K562 (cell line): Measurements from ENCODE around the gene UQCC5. TPM values are rescaled to one million over a fixed set of nuclear protein-coding genes. Genes with fewer than 3 reads are reported as not detected.

Source experiments
- AFF1 ChIP-seq, 2 experiments: fragments of 450-650 bp; IDR thresholded peaks; 2 replicates each; pipeline ENCODE4 v1.6.1; 2018; ENCODE audit warnings: mild to moderate bottlenecking in 2 of 2, low read depth in 1 of 2; ENCODE audit not compliant: partially characterized antibody in 2 of 2
- C11orf30 ChIP-seq: fragments of 450-650 bp; IDR thresholded peaks from 2 replicates; pipeline ENCODE4 v1.6.1; 2016; ENCODE audit warnings: low read depth, mild to moderate bottlenecking
- CREB5 ChIP-seq: fragments of 250-450 bp; sonication (Bioruptor Pico); IDR thresholded peaks from 2 replicates; pipeline ENCODE4 v1.5.0; 2020; ENCODE audit warnings: mild to moderate bottlenecking
- ELF2 ChIP-seq: fragments of 250-450 bp; sonication (Bioruptor Pico); IDR thresholded peaks from 2 replicates; pipeline ENCODE4 v1.5.0; 2021; ENCODE audit warnings: mild to moderate bottlenecking
- FOSL1 ChIP-seq: fragments of 200-800 bp; sonication (Bioruptor generic); conservative IDR thresholded peaks from 2 replicates; pipeline ENCODE4 v1.6.1; 2016; ENCODE audit warnings: missing genetic modification characterization, missing compliant biosample characterization
- HIVEP1 ChIP-seq: fragments of 250-450 bp; sonication (Bioruptor Pico); IDR thresholded peaks from 2 replicates; pipeline ENCODE4 v1.4.0; 2020; ENCODE audit warnings: mild to moderate bottlenecking
- IRF1 ChIP-seq: sonication (generic); formaldehyde crosslinking; IDR thresholded peaks from 2 replicates; pipeline ENCODE4 v1.8.0; 2022; ENCODE audit warnings: missing genetic modification reagents, mild to moderate bottlenecking, borderline replicate concordance
- MYNN ChIP-seq, 2 experiments: sonication (generic); formaldehyde crosslinking in 1 of 2; IDR thresholded peaks; 2 replicates each; pipeline versions ENCODE4 v1.5.0 to v1.6.1; 2016 to 2020; ENCODE audit warnings: antibody characterized with exemption in 1 of 2, missing genetic modification reagents in 1 of 2
- SIN3A ChIP-seq, 2 experiments: fragments of 150-350 bp in 1 of 2; IDR thresholded peaks; 2 replicates each; pipeline ENCODE4 v1.6.1; 2011 to 2016; ENCODE audit warnings: borderline replicate concordance in 2 of 2, low read depth in 2 of 2, low read length in 2 of 2, mild to moderate bottlenecking in 2 of 2, moderate library complexity in 2 of 2; ENCODE audit not compliant: control insufficient read depth in 1 of 2
- YBX1 ChIP-seq: fragments of 450-650 bp; IDR thresholded peaks from 2 replicates; pipeline ENCODE4 v1.7.1; 2016; ENCODE audit warnings: mild to moderate bottlenecking
- ZBTB11 ChIP-seq, 3 experiments: fragments of 200-800 bp in 1 of 3; fragments of 250-450 bp in 1 of 3; fragments of 450-650 bp in 1 of 3; sonication (Bioruptor Pico) in 1 of 3; sonication (Bioruptor generic) in 1 of 3; formaldehyde crosslinking in 1 of 3; IDR thresholded peaks; 2 replicates each; pipeline versions ENCODE4 v1.6.1 to v1.8.0; 2016 to 2022; ENCODE audit warnings: mild to moderate bottlenecking in 2 of 3, missing genetic modification characterization in 2 of 3, missing compliant biosample characterization in 1 of 3, moderate library complexity in 1 of 3
- ZNF23 ChIP-seq: fragments of 250-450 bp; sonication (Bioruptor Pico); IDR thresholded peaks from 2 replicates; pipeline ENCODE4 v1.4.0; 2020; ENCODE audit warnings: mild to moderate bottlenecking
- ZNF592 ChIP-seq: fragments of 450-650 bp; IDR thresholded peaks from 2 replicates; pipeline ENCODE4 v1.6.1; 2017; ENCODE audit warnings: antibody characterized with exemption, mild to moderate bottlenecking
- polyA plus RNA-seq, 8 experiments: library from polyadenylated mRNA; depleted of rRNA in 4 of 8; stranded (reverse) in 5 of 8; unstranded in 3 of 8; fragments of >200 nt; fragmentation: Nextera tagmentation in 2 of 8; fragmentation: Illumina TruSeq in 1 of 8; extraction: Ambion mirVana in 2 of 8; extraction: Trizol in 1 of 8; gene quantifications; 2 replicates each; pipeline versions ENCODE4 v1.2.1 to v1.2.3, GENCODE V29; 2011 to 2014; ENCODE audit warnings: inconsistent platforms in 1 of 8, missing spikeins in 1 of 8
- total RNA-seq, 7 experiments: library from RNA; depleted of rRNA in 6 of 7; stranded (reverse); fragments of >200 nt in 6 of 7; fragmentation: Illumina TruSeq in 2 of 7; extraction: Trizol in 2 of 7; gene quantifications; 2 replicates each; pipeline versions ENCODE4 v1.2.1 to v1.2.3, GENCODE V29; 2011 to 2021; ENCODE audit warnings: low replicate concordance in 1 of 7

The UQCC5 gene
- total and polyA plus RNA-seq, 9 of the 15 experiments (the other 6 are each of a cell fraction or from before 2014, with no cell fraction given) = 10.2 to 55.4 (median 33.8) TPM

GRCh38 chr3:52532517-52532837 lies 3.9 kb upstream of the UQCC5 start (continued):
- TF ChIP-seq ZBTB11 (CRISPR knock-in tag; IDR thresholded peaks at IDR 0.05) (no peak), IRF1 (CRISPR knock-in tag) (no peak), CREB5 (CRISPR knock-in tag) (no peak), MYNN (IDR thresholded peaks at IDR 0.05) (no peak), MYNN (CRISPR knock-in tag; IDR thresholded peaks at IDR 0.05) (no peak), ZNF592 (0 out of 2 replicates have a peak, but pooled peaks have one; percentile 47), YBX1 (no peak), FOSL1 (tag) (peak; percentile 45; the same call in 1 of the 2 replicates), AFF1 (IDR thresholded peaks at IDR 0.05; ENCODE audit: low read depth in 1 of 2, partially characterized antibody in 2 of 2) (no peak), ELF2 (CRISPR knock-in tag) (no peak), ZNF23 (CRISPR knock-in tag) (no peak), HIVEP1 (no peak), SIN3A (IDR thresholded peaks at IDR 0.05; ENCODE audit: borderline replicate concordance in 2 of 2, control insufficient read depth in 1 of 2, low read depth in 2 of 2, low read length in 2 of 2) (no peak), C11orf30 (no peak)
